ENCODE data around the gene SYT13. TPM values are rescaled to one million over a fixed set of nuclear protein-coding genes. Genes with fewer than 3 reads are reported as not detected.

Gene SYT13
- total RNA-seq, 1 donor from 2014 or later: 0.06 TPM

Other genes starting within 250 kb of the SYT13 start
- gene PRDM11, start 139.7 kb downstream of the SYT13 start, total RNA-seq: 4.8 and 7.6 TPM in 2 replicates